Body of pancreas (tissue), 4 donors: Measurements from ENCODE around the gene SEL1L3.

Experiments
- CTCF ChIP-seq, 7 experiments: fragments of 450-650 bp in 4 of 7; fragments of 200-600 bp in 3 of 7; sonication (generic) in 3 of 7; IDR thresholded peaks; one replicate each; pipeline ENCODE4 v1.5.1; 2016 to 2019; ENCODE audit warnings: antibody characterized with exemption in 7 of 7
- POLR2A ChIP-seq, 3 donors: fragments of 450-650 bp; IDR thresholded peaks; one replicate each; pipeline ENCODE4 v1.6.1; 2016; ENCODE audit warnings: antibody characterized with exemption in 3 of 3, mild to moderate bottlenecking in 2 of 3

- TF ChIP-seq POLR2A (IDR thresholded peaks at IDR 0.05) = no peak
- TF ChIP-seq CTCF (IDR thresholded peaks at IDR 0.05) = no peak
These were observed 67.7 kb downstream of the SEL1L3 start for GRCh38 chr4:25795091-25795490.
